DOHH2 (cell line): ENCODE data around the gene ITGA2.

Experiments
- H3F3A ChIP-seq: fragments of 200-600 bp; sonication (generic), shearing (Covaris generic); 2 replicates; pipeline ENCODE4 v1.6.0; 2016; ENCODE audit warnings: antibody characterized with exemption, mild to moderate bottlenecking; ENCODE audit not compliant: control insufficient read depth, insufficient read depth
- H3K27ac ChIP-seq: fragments of 200-600 bp; sonication (generic); 2 replicates; pipeline ENCODE4 v1.5.1; 2014; ENCODE audit warnings: low read depth, mild to moderate bottlenecking, low read length, moderate library complexity
- H3K27me3 ChIP-seq: fragments of 200-600 bp; sonication (generic); 2 replicates; pipeline ENCODE4 v1.6.1; 2014; ENCODE audit warnings: mild to moderate bottlenecking, low read length, mixed read lengths; ENCODE audit not compliant: control insufficient read depth
- H3K36me3 ChIP-seq: fragments of 200-600 bp; sonication (generic); 2 replicates; pipeline ENCODE4 v1.6.1; 2014; ENCODE audit warnings: mild to moderate bottlenecking, low read length, moderate library complexity, mixed read lengths; ENCODE audit not compliant: control insufficient read depth
- H3K4me1 ChIP-seq: fragments of 200-600 bp; sonication (generic); 2 replicates; pipeline ENCODE4 v1.6.1; 2014; ENCODE audit warnings: mild to moderate bottlenecking, low read length, mixed read lengths; ENCODE audit not compliant: control insufficient read depth
- H3K4me2 ChIP-seq: fragments of 200-600 bp; sonication (generic); 2 replicates; pipeline ENCODE4 v1.6.0; 2014; ENCODE audit warnings: mild to moderate bottlenecking, low read length, moderate library complexity
- H3K4me3 ChIP-seq: fragments of 200-600 bp; sonication (generic); 2 replicates; pipeline ENCODE4 v1.5.1; 2014; ENCODE audit warnings: mild to moderate bottlenecking, low read length, mixed read lengths
- H3K79me2 ChIP-seq: fragments of 200-600 bp; sonication (generic); 2 replicates; pipeline ENCODE4 v1.6.1; 2014; ENCODE audit warnings: mild to moderate bottlenecking, low read length, mixed read lengths; ENCODE audit not compliant: control insufficient read depth
- H3K9me2 ChIP-seq: fragments of 200-600 bp; sonication (generic); replicated peaks from 2 replicates; pipeline ENCODE4 v1.6.1; 2014; ENCODE audit warnings: mild to moderate bottlenecking, low read length, mixed read lengths; ENCODE audit not compliant: control insufficient read depth
- H3K9me3 ChIP-seq: fragments of 200-600 bp; sonication (generic); 2 replicates; pipeline ENCODE4 v1.6.1; 2014; ENCODE audit warnings: antibody characterized with exemption, low read length, mixed read lengths; ENCODE audit not compliant: control insufficient read depth, insufficient read depth
- H4K20me1 ChIP-seq: fragments of 200-600 bp; sonication (generic); 2 replicates; pipeline ENCODE4 v1.6.0; 2014; ENCODE audit warnings: low read depth, mild to moderate bottlenecking, antibody characterized with exemption, low read length, moderate library complexity; ENCODE audit not compliant: control insufficient read depth, insufficient read depth
- EZH2phosphoT487 ChIP-seq: fragments of 200-600 bp; sonication (generic); IDR thresholded peaks from 2 replicates; pipeline ENCODE4 v1.6.1; 2017; ENCODE audit warnings: borderline replicate concordance, mild to moderate bottlenecking, antibody characterized with exemption, low read length, moderate library complexity, mixed read lengths
- TF ChIP-seq, protein P1 (sequence below): fragments of 200-600 bp; sonication (generic); IDR thresholded peaks from one replicate; pipeline ENCODE4 v1.5.1; 2014; ENCODE audit warnings: antibody characterized with exemption, mild to moderate bottlenecking, low read depth, low read length; ENCODE audit not compliant: poor library complexity, severe bottlenecking

ITGA2 gene

DNA sequence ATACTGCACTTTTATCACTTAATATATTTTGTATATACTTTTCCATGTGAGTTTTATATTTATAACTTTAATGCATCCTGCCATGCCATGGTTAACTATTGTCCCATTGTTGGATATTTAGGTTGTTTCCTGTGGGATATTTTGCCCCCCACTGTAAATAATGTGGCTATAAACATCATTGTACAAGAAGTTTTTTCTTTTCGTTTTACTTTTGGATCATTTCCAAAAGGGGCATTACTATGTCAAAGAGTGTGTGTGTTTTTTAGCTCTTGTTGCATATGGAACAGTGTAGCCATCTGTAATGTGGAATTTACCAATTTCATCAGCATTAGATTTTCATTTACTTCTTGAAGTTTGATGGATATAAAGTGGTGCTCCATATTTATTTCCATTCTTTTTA is 13.3 kb downstream of the ITGA2 start:
- Histone ChIP-seq H3K4me3 (no peak overlapping the region), H3K9me2 (no peaks in the 10 kb centered on the region), H3K4me1 (no peaks in the 10 kb centered on the region), H3K9me3 (no peaks in the 10 kb centered on the region), H3K36me3 (no peaks in the 10 kb centered on the region), H3K27me3 (no peaks in the 10 kb centered on the region), H3K79me2 (no peaks in the 10 kb centered on the region), H3K27ac (no peak overlapping the region), H4K20me1 (no peaks in the 10 kb centered on the region), H3F3A (no peaks in the 10 kb centered on the region), H3K4me2 (no peak overlapping the region)
- TF ChIP-seq EZH2phosphoT487, result no peak
- TF ChIP-seq, protein P1, sequence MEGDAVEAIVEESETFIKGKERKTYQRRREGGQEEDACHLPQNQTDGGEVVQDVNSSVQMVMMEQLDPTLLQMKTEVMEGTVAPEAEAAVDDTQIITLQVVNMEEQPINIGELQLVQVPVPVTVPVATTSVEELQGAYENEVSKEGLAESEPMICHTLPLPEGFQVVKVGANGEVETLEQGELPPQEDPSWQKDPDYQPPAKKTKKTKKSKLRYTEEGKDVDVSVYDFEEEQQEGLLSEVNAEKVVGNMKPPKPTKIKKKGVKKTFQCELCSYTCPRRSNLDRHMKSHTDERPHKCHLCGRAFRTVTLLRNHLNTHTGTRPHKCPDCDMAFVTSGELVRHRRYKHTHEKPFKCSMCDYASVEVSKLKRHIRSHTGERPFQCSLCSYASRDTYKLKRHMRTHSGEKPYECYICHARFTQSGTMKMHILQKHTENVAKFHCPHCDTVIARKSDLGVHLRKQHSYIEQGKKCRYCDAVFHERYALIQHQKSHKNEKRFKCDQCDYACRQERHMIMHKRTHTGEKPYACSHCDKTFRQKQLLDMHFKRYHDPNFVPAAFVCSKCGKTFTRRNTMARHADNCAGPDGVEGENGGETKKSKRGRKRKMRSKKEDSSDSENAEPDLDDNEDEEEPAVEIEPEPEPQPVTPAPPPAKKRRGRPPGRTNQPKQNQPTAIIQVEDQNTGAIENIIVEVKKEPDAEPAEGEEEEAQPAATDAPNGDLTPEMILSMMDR, result no peak

DNA sequence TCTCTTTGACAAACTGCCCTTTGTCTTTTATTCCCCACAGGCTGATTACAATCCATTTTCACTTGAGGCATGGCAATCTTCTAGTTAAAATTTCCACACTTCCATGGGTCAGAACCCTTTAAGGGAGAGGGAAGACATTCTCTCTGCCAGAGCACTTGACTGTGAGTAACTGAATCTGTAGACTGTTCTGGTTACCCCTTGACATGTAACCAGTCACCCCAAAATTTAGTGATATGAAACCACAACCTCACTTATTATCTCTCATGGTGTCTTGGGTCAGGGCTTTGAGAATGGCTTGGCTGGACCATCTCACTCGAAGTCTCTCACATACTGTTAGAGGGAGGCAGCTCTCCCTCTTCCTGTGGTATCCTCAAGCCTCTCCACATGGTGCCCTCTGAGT is 14.0 kb downstream of the ITGA2 start:
- Histone ChIP-seq H3K9me3 (no peaks in the 10 kb centered on the region), H3K4me3 (no peak overlapping the region), H3K36me3 (no peaks in the 10 kb centered on the region), H3K9me2 (no peaks in the 10 kb centered on the region), H3K27ac (no peak overlapping the region), H4K20me1 (no peaks in the 10 kb centered on the region), H3K79me2 (no peaks in the 10 kb centered on the region), H3K4me1 (no peaks in the 10 kb centered on the region), H3K27me3 (no peaks in the 10 kb centered on the region), H3F3A (no peaks in the 10 kb centered on the region), H3K4me2 (no peak overlapping the region)
- TF ChIP-seq, protein P1, result no peak
- TF ChIP-seq EZH2phosphoT487, result no peak

DNA sequence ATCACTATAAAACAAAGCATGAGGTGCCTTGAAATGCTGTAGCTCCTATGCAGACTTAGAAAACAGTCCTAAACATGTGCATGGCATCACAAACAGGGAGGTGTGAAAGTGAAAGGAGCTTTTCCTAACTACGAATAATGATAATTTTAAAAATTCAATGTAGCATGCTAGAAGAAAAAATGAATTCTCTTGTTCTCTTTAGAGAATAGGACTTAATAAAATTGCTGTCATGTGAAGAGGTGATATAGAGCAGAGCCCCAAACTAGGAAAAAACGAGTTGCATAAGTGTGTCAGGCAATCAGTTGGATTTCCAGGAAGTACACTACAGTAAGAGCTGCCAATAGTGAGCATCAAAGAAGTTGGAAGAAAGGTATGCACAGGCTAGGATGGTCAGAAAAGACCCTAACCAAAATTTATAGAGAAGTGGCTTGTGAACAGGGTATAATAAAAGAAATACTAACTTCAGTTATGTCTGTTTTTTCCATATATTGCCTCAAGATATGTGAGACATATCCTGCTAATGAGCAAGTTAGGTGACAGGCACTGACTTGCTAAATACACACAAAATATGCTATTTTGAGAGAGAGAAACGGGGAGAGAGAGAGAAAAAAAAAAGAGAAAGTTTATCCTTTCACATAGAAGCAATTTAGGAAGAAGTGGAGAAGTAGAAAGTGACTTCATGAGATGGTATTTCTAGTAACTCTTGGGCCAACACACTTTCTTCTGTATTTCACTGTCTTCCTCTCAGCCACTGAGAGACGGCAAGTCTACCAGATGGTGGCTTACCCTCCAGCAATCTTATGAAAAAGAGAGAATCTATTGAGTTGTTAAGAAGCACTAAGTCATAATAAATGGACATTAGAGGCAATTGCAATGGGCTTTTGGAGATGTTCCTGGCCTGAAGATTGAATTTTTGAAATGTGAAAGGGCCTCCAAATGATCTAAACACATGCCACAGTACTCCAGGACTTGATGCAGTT is 18.0 kb downstream of the ITGA2 start:
- no peak overlapping the region for H3K4me2 ChIP-seq
- no peaks in the 10 kb centered on the region for H3F3A ChIP-seq
- H3K27ac ChIP-seq, result no peak overlapping the region
- no peaks in the 10 kb centered on the region for H3K4me1 ChIP-seq
- no peaks in the 10 kb centered on the region for H3K9me2 ChIP-seq
- no peak for TF ChIP-seq EZH2phosphoT487
- TF ChIP-seq, protein P1, result no peak
- H3K79me2 ChIP-seq, result no peaks in the 10 kb centered on the region
- no peaks in the 10 kb centered on the region for H3K27me3 ChIP-seq
- H4K20me1 ChIP-seq, result no peaks in the 10 kb centered on the region
- H3K9me3 ChIP-seq, result no peaks in the 10 kb centered on the region
- no peaks in the 10 kb centered on the region for H3K36me3 ChIP-seq
- H3K4me3 ChIP-seq, result no peak overlapping the region
